ENCODE results near the gene OR2A42. TPM values are rescaled to one million over a fixed set of nuclear protein-coding genes. Genes with fewer than 3 reads are reported as not detected.
"Not testable (repeated sequence)": the region's sequence is repeated elsewhere in the genome, so short reads cannot be mapped to it uniquely, and the experiment has no call there.

Gene OR2A42
- total and polyA plus RNA-seq, 2 donors (not counting 3 experiments of a cell fraction or from before 2014, with no cell fraction given): not detected

GRCh38 chr7:144255471-144255897 is 16.1 kb upstream of the OR2A42 start:
- Histone ChIP-seq H3K27ac (ENCODE audit: insufficient read depth, low read depth, low read length) (no peak overlapping the region), H3K36me3 (ENCODE audit: control insufficient read depth in 2 of 2, extremely low read depth in 1 of 2, insufficient read depth in 2 of 2, low read length in 2 of 2) (no peaks in the 10 kb centered on the region), H3K79me2 (ENCODE audit: control insufficient read depth, insufficient read depth, low read length) (no peaks in the 10 kb centered on the region), H4K20me1 (replicated peaks; ENCODE audit: control insufficient read depth, extremely low read depth, insufficient read depth, low read length) (no peaks in the 10 kb centered on the region), H2AFZ (ENCODE audit: low read depth, low read length) (no peak overlapping the region), H3K9me3 (replicated peaks; ENCODE audit: control insufficient read depth, insufficient read depth, low read length) (no peaks in the 10 kb centered on the region), H3K27me3 (ENCODE audit: control insufficient read depth in 2 of 2, insufficient read depth in 2 of 2, low read length in 2 of 2) (no peaks in the 10 kb centered on the region), H3K4me1 (ENCODE audit: control insufficient read depth, extremely low read depth, insufficient read depth, low read length) (no peaks in the 10 kb centered on the region), H3K4me3 (replicated peaks in 1 of 3; ENCODE audit: insufficient read depth in 1 of 3, low read depth in 1 of 3, low read length in 3 of 3) (no peak overlapping the region), H3K9me1 (replicated peaks; ENCODE audit: control insufficient read depth, extremely low read depth, insufficient read depth, low read length) (no peaks in the 10 kb centered on the region), H3K4me2 (ENCODE audit: insufficient read depth, low read length) (no peak overlapping the region), H3K9ac (replicated peaks; ENCODE audit: extremely low read depth, insufficient read depth, low read length) (no peak overlapping the region)
- intact Hi-C loops (cut with micrococcal nuclease) (no loop called here), dilution Hi-C loops (cut with MboI; ENCODE audit: extremely low pct_ligation_motif_present, low sequenced_read_pairs) (no loop called here)
- peak; percentile 6 for DNase-seq (ENCODE audit: low read depth, low spot score)
- POLR2A ChIA-PET: no interaction called here
- TF ChIP-seq EZH2 (IDR thresholded peaks at IDR 0.05; ENCODE audit: borderline replicate concordance, low read depth, low read length, severe bottlenecking) (no peak), MAX (IDR thresholded peaks at IDR 0.05; ENCODE audit: insufficient read depth, insufficient read length) (no peak), POLR2AphosphoS5 (IDR thresholded peaks at IDR 0.05; ENCODE audit: insufficient read depth, low read depth, low read length) (no peak), JUN (IDR thresholded peaks at IDR 0.05; ENCODE audit: borderline replicate concordance, insufficient read depth, insufficient read length, low read depth) (no peak), MYC (IDR thresholded peaks at IDR 0.05; ENCODE audit: low read depth, low read length) (no peak), POLR2A (IDR thresholded peaks at IDR 0.05; ENCODE audit: low read depth, low read length) (no peak), GATA2 (IDR thresholded peaks at IDR 0.05; ENCODE audit: insufficient read depth, insufficient read length, low read depth, low read length) (no peak), FOS (IDR thresholded peaks at IDR 0.05; ENCODE audit: borderline replicate concordance, insufficient read depth, low read length) (no peak)
- TF ChIP-seq, protein P1, sequence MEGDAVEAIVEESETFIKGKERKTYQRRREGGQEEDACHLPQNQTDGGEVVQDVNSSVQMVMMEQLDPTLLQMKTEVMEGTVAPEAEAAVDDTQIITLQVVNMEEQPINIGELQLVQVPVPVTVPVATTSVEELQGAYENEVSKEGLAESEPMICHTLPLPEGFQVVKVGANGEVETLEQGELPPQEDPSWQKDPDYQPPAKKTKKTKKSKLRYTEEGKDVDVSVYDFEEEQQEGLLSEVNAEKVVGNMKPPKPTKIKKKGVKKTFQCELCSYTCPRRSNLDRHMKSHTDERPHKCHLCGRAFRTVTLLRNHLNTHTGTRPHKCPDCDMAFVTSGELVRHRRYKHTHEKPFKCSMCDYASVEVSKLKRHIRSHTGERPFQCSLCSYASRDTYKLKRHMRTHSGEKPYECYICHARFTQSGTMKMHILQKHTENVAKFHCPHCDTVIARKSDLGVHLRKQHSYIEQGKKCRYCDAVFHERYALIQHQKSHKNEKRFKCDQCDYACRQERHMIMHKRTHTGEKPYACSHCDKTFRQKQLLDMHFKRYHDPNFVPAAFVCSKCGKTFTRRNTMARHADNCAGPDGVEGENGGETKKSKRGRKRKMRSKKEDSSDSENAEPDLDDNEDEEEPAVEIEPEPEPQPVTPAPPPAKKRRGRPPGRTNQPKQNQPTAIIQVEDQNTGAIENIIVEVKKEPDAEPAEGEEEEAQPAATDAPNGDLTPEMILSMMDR (IDR thresholded peaks at IDR 0.05; ENCODE audit: extremely low read depth in 1 of 2, insufficient read depth in 1 of 2, low read depth in 1 of 2, low read length in 2 of 2): no peak
- no TSS peak for BruUV-seq (replicated peaks)
- FAIRE-seq: no peak
- CTCF ChIA-PET: no interaction called here

DNA sequence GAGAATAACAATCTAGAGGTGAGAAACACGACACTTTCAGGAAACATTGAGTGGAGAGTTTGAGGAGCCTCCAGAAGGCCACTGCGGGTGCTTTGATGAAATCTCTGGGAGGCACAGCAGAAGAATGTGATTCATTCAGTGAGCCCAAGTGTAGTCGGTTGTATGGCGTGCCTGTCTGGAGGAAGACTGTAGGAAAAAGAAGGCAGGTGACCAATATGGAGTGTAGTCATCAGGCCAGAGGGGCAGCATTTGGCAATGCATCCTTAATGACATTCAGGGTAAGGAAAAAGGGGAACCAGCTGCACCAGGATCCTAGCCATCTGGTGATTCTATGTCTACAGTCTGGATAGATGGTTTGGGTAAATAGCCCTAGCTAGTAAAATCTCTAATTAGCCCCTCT is 12.9 kb upstream of the OR2A42 start:
- not testable (repeated sequence) for BruUV-seq (replicated peaks)

DNA sequence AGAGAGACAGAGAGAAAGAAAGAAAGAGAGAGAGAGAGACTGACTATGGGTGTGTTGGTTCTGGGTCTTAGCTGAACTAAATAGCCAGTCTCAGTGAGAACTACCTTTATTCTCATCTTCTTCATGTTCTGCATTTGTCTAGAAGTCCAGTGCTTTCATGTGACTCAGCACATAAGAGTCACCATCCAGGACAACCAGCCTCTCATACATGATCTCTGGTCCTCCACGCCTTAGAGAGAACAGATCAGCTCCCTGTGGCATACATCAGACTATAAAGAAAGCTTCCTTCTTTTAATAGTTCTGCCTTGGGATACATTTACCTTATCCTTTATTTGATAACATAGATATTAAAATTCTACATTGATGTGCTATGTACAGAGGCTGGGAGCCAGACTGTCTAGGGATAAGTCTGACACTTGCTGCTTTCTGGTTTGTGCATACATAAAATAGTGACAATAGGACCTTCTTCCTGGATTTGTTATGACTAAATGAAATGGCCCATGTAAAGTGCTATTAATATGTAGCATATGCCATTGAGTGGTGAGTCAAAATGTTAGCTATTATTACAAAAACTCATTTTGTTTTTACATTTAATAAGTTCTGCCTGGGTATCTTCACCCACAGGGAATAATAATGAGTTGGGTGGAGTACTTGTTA is 8.4 kb upstream of the OR2A42 start:
- POLR2A ChIA-PET; FAIRE-seq; H2AFZ ChIP-seq (ENCODE audit: low read depth, low read length); dilution Hi-C loops (cut with MboI; ENCODE audit: extremely low pct_ligation_motif_present, low sequenced_read_pairs); CTCF ChIA-PET; H3K4me1 ChIP-seq (ENCODE audit: control insufficient read depth, extremely low read depth, insufficient read depth, low read length); H3K79me2 ChIP-seq (ENCODE audit: control insufficient read depth, insufficient read depth, low read length); H3K27me3 ChIP-seq (ENCODE audit: control insufficient read depth in 2 of 2, insufficient read depth in 2 of 2, low read length in 2 of 2); DNase-seq (ENCODE audit: low read depth, low spot score); H3K4me3 ChIP-seq (replicated peaks in 1 of 3; ENCODE audit: insufficient read depth in 1 of 3, low read depth in 1 of 3, low read length in 3 of 3); H3K36me3 ChIP-seq (ENCODE audit: control insufficient read depth in 2 of 2, extremely low read depth in 1 of 2, insufficient read depth in 2 of 2, low read length in 2 of 2); H4K20me1 ChIP-seq (replicated peaks; ENCODE audit: control insufficient read depth, extremely low read depth, insufficient read depth, low read length); H3K4me2 ChIP-seq (ENCODE audit: insufficient read depth, low read length); intact Hi-C loops (cut with micrococcal nuclease); H3K9me1 ChIP-seq (replicated peaks; ENCODE audit: control insufficient read depth, extremely low read depth, insufficient read depth, low read length); H3K9ac ChIP-seq (replicated peaks; ENCODE audit: extremely low read depth, insufficient read depth, low read length); BruUV-seq (replicated peaks); H3K9me3 ChIP-seq (replicated peaks; ENCODE audit: control insufficient read depth, insufficient read depth, low read length); H3K27ac ChIP-seq (ENCODE audit: insufficient read depth, low read depth, low read length): not testable (repeated sequence)

More for the DNA sequence above, 12.9 kb upstream of the OR2A42 start:
- H3K36me3 ChIP-seq (ENCODE audit: control insufficient read depth in 2 of 2, extremely low read depth in 1 of 2, insufficient read depth in 2 of 2, low read length in 2 of 2); H3K27me3 ChIP-seq (ENCODE audit: control insufficient read depth in 2 of 2, insufficient read depth in 2 of 2, low read length in 2 of 2); H3K9ac ChIP-seq (replicated peaks; ENCODE audit: extremely low read depth, insufficient read depth, low read length); H3K4me2 ChIP-seq (ENCODE audit: insufficient read depth, low read length); H2AFZ ChIP-seq (ENCODE audit: low read depth, low read length); intact Hi-C loops (cut with micrococcal nuclease); FAIRE-seq; H3K27ac ChIP-seq (ENCODE audit: insufficient read depth, low read depth, low read length); H4K20me1 ChIP-seq (replicated peaks; ENCODE audit: control insufficient read depth, extremely low read depth, insufficient read depth, low read length); H3K4me1 ChIP-seq (ENCODE audit: control insufficient read depth, extremely low read depth, insufficient read depth, low read length); H3K9me3 ChIP-seq (replicated peaks; ENCODE audit: control insufficient read depth, insufficient read depth, low read length); H3K79me2 ChIP-seq (ENCODE audit: control insufficient read depth, insufficient read depth, low read length); H3K9me1 ChIP-seq (replicated peaks; ENCODE audit: control insufficient read depth, extremely low read depth, insufficient read depth, low read length); POLR2A ChIA-PET; H3K4me3 ChIP-seq (replicated peaks in 1 of 3; ENCODE audit: insufficient read depth in 1 of 3, low read depth in 1 of 3, low read length in 3 of 3); CTCF ChIA-PET; DNase-seq (ENCODE audit: low read depth, low spot score); dilution Hi-C loops (cut with MboI; ENCODE audit: extremely low pct_ligation_motif_present, low sequenced_read_pairs): not testable (repeated sequence)

All from endothelial cell of umbilical vein (primary cell).